GM21423 (cell line): ENCODE data around the gene EFCAB6.

Experiments used
- ATAC-seq: cut with Tn5 transposase; IDR thresholded peaks from one replicate; pipeline ENCODE4 v1.9.1; 2021; ENCODE audit warnings: mild to moderate bottlenecking, moderate library complexity; ENCODE audit not compliant: unreplicated experiment

The EFCAB6 gene

GRCh38 chr22:43830931-43831560, 18.9 kb upstream of the EFCAB6 start:
- ATAC-seq: no peak

GRCh38 chr22:43829904-43830851, 18.1 kb upstream of the EFCAB6 start:
- ATAC-seq: no peak

DNA sequence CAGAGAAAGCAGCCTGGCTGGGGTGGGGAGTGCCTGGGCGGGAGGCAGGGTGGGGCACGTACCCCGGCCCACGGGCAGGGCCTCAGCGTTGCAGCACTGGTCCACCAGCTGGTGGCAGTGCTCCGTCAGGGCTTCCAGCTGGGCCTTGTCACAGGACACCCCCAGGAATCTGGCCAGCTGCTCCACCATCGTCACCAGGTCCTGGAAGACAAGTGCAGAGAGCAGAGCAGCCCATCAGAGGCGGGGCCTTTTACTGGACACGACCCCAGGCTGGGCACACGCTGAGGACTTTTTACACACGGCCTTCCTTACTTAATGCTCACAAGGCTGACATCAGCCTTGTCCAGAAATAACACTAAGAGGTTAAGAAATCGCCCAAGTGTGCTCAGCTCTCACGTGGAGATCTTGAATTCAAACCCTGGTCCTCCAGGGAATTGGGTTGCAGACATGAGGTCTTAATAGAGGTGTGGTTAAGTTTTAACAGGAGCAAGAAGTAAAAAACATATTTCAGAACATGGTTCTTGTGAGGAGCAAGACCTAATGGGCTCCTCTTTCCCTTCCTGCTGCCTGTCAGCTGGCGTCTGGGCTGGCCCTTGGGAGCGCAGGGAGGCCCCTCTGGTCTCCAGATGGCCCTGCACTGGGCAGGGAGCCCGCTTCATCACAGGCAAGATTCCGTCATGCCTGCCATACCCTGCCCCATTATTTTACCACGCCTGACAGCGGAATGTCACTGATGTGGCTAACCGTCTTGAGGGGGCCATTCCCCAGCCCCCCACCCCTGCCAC, 17.1 kb upstream of the EFCAB6 start:
- ATAC-seq: no peak

GRCh38 chr22:43828725-43828997, 16.6 kb upstream of the EFCAB6 start:
- ATAC-seq: no peak

- ATAC-seq: no peak
These were observed 16.0 kb upstream of the EFCAB6 start for GRCh38 chr22:43827926-43828724.

GRCh38 chr22:43827003-43827735, 15.1 kb upstream of the EFCAB6 start:
- no peak for ATAC-seq

- no peak for ATAC-seq
These were observed 14.3 kb upstream of the EFCAB6 start for GRCh38 chr22:43826142-43827002.

DNA sequence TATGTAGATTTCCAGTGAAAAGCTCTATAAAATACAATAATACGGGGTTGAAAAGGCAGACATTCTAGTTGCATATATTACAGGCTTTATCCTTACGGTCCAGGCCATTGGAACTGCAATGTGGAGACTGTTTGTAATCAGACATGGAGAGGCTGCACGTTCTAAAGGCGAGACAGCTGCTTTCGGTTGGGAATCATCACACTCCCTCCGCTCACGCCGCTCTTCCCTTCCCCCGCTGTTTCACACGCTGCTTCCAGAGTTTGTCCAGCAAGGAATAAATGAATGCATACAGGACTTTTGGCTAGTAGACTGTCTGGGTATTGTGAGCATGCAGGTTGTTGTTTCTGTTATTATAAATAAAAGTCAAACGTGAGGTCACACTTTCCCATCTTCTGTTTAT, 13.5 kb upstream of the EFCAB6 start:
- ATAC-seq: no peak

DNA sequence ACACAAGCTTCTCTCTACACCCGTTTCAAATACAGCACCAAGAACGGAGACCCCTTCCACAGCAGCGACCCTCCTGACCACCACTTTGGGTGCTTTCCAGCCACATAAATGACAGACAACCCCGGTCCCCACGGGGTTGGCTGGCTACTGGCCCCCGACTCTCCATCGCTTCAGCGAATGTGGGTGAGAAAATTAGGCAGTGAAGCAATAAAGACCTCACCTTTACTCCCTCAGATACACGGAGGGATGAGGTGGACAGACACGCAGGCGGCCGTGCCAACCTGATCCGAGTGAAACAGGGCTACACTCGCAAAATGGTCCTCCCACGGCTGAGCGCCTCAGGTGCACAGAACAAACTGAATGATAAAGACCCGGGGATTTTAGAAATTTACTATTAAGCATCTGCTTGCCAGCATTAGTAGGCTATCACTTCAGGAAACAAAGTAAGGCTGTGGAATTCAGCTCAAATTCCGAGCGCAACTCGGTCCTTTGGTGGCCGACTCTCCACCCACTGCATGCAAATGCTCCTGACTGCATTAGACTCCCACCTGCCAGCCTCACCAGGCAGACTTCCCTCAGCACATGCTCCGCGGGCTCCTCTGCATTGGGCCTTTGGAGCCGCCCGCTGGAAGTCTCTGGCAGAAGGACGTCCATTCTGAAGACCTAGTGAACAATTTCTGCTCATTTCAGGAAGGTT, 12.8 kb upstream of the EFCAB6 start:
- ATAC-seq: no peak

GRCh38 chr22:43823911-43824665, 12.0 kb upstream of the EFCAB6 start:
- ATAC-seq: no peak

GRCh38 chr22:43823353-43823908, 11.3 kb upstream of the EFCAB6 start:
- ATAC-seq: no peak

DNA sequence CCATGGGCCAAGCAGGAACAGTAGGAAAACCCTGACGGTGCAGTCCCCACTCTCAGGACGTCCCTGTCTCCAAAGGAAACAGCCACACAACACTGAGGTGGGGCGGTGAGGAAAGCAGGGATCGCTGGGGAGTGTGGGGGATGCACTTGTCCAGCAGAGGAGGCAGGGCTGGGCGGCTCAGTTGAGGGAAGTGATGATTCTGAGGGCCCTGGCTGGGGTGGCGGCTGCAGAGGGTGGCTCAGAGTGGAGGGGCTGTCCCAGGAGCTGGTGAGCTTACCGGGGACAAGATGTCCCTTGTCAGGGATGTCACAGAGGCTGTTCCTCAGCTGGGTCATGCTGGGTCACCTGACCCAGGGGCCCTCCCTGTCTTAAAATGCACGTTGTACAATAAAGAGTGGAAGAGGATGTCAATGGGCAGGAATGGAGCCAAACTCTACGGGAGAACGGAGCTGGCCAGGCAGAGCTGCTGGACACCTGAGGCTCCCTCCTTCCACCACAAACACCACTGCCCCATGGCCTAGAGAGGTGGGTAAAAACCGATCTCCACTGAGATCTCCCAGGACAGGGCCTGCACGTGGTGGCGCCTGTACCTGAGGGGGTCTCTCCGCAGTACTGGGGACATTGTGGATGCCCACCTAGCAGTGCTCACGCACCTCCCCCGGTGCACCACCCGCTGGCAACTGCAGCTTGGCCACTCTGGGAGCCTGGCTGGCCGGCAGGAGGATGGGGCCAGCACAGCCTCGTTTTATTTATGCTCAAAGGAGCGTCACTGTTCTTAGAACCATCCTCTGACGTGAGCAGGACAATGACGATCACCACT, 9.7 kb upstream of the EFCAB6 start:
- ATAC-seq: no peak

DNA sequence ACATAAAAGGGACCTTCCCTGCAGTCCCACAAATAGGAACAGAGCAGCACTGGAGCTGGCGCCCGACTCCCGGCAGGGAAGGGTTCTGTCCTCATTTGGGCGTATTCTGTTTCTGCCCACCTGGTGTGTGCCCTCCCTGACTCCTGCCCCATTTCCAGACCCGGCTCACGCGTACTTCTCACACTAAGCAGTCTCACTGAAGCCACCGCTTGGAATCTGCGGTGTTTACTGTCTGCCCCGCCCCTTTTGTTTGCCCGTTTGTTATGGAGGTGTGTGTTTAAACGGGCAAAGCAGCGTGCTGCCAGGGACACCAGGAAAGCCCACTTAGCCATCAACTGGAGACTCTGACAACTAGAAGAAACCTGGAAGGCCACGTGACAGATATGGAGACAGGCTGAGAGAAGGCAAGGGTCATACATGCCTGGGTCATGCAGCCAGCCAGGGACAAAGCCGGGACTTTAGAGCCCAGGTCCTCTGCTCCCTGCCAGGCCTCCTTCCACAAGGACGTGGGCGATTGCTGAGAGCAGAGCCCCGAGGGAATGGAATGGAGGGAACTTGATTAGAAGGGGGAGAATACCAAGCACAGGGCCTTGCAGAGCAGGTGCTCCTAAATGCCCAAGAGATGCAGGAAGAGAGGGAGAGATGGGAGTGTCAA, 8.7 kb upstream of the EFCAB6 start:
- no peak for ATAC-seq

DNA sequence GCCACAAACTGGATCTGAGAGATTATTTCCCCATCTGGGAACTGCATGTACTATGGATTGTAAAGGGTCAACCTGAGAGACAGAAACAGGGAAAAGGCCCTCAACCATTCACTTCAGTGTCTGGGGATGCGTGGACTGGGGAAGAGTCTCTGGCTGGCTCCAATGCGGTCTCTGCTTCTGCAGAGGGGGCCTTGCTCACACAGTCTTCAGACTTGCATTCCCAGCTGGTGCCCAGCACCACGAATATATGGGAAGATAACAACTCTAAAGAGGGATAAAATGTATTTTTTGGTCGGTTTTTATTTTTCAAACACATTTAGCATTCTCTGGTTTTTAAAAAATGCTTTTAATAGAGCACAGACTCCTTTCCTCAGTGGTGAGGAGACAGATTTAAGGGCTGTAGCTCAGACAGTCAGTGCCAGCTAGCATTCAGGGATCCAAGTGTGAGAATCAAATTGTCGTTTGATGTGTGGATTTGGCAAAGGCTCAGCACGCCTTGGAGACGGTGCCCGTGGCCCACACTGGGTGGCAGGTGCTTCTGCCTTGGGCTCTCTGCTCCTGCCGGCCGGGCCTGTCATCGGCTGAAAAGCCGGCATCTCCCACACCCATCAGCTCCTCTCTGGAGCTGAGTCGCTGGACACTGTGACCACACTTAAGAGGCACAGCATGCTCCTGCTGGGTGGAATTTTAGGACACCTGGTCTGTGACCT, 8.0 kb upstream of the EFCAB6 start:
- ATAC-seq: no peak

DNA sequence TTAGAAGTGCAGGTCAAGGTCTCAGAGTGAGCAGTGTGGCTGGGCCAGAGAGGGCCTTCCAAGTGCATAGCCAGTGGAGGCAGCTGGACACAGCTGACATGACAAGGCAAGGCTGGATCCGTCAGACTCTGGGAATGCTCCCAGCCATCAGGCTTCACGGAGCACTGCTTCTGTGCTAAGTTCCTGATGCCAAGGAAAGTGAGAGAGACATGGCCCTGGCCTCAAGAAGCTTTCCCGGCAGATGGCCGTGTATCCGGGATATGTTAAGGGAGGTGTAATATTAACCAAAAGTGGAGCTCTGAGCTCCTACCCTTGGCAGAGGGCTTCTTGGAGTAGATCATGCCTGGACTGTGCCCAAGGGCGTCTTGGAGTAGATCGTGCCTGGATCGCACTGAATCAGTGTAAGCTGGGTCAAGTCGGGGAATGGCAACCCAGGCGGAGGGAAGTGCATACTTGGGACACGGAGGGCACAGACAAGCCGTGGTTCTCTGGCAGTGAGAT, 7.4 kb upstream of the EFCAB6 start:
- no peak for ATAC-seq

- ATAC-seq: no peak
These were observed 6.9 kb upstream of the EFCAB6 start for GRCh38 chr22:43818981-43819380.
